ENCODE measurements around the gene DLGAP3. TPM values are rescaled to one million over a fixed set of nuclear protein-coding genes. Genes with fewer than 3 reads are reported as not detected.

DLGAP3 gene
- total and polyA plus RNA-seq, 2 donors (not counting 3 experiments of a cell fraction or from before 2014, with no cell fraction given), result 0.04 to 0.20 TPM

GRCh38 chr1:34970829-34971228 is 41.4 kb upstream of the DLGAP3 start:
- H3K27me3 ChIP-seq (ENCODE audit: control insufficient read depth in 2 of 2, insufficient read depth in 2 of 2, low read length in 2 of 2), result peaks cover 0 to 3% of the 10 kb centered on the region in 2 experiments
- H3K27ac ChIP-seq (ENCODE audit: insufficient read depth, low read depth, low read length), result no peak overlapping the region
- H3K36me3 ChIP-seq (ENCODE audit: control insufficient read depth in 2 of 2, extremely low read depth in 1 of 2, insufficient read depth in 2 of 2, low read length in 2 of 2), result no peaks in the 10 kb centered on the region
- no peak for FAIRE-seq
- DNase-seq (ENCODE audit: low read depth, low spot score), result no peak
- no peak overlapping the region for H3K4me3 ChIP-seq (replicated peaks in 1 of 3; ENCODE audit: insufficient read depth in 1 of 3, low read depth in 1 of 3, low read length in 3 of 3)
- ChIA-PET POLR2A (no interaction called here), CTCF (no interaction called here)
- intact Hi-C loops (cut with micrococcal nuclease) (no loop called here), dilution Hi-C loops (cut with MboI; ENCODE audit: extremely low pct_ligation_motif_present, low sequenced_read_pairs) (no loop called here)
- H2AFZ ChIP-seq (ENCODE audit: low read depth, low read length), result no peak overlapping the region
- H3K9me3 ChIP-seq (replicated peaks; ENCODE audit: control insufficient read depth, insufficient read depth, low read length), result no peaks in the 10 kb centered on the region
- TF ChIP-seq MYC (IDR thresholded peaks at IDR 0.05; ENCODE audit: low read depth, low read length), result no peak
- TF ChIP-seq FOS (IDR thresholded peaks at IDR 0.05; ENCODE audit: borderline replicate concordance, insufficient read depth, low read length), result no peak
- no peak for TF ChIP-seq GATA2 (IDR thresholded peaks at IDR 0.05; ENCODE audit: insufficient read depth, insufficient read length, low read depth, low read length)
- TF ChIP-seq, protein P1, sequence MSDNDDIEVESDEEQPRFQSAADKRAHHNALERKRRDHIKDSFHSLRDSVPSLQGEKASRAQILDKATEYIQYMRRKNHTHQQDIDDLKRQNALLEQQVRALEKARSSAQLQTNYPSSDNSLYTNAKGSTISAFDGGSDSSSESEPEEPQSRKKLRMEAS (IDR thresholded peaks at IDR 0.05; ENCODE audit: insufficient read depth, insufficient read length), result no peak
- TF ChIP-seq, protein P2, sequence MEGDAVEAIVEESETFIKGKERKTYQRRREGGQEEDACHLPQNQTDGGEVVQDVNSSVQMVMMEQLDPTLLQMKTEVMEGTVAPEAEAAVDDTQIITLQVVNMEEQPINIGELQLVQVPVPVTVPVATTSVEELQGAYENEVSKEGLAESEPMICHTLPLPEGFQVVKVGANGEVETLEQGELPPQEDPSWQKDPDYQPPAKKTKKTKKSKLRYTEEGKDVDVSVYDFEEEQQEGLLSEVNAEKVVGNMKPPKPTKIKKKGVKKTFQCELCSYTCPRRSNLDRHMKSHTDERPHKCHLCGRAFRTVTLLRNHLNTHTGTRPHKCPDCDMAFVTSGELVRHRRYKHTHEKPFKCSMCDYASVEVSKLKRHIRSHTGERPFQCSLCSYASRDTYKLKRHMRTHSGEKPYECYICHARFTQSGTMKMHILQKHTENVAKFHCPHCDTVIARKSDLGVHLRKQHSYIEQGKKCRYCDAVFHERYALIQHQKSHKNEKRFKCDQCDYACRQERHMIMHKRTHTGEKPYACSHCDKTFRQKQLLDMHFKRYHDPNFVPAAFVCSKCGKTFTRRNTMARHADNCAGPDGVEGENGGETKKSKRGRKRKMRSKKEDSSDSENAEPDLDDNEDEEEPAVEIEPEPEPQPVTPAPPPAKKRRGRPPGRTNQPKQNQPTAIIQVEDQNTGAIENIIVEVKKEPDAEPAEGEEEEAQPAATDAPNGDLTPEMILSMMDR (IDR thresholded peaks at IDR 0.05; ENCODE audit: extremely low read depth in 1 of 2, insufficient read depth in 1 of 2, low read depth in 1 of 2, low read length in 2 of 2), result no peak
- TF ChIP-seq JUN (IDR thresholded peaks at IDR 0.05; ENCODE audit: borderline replicate concordance, insufficient read depth, insufficient read length, low read depth), result no peak
- no peak for TF ChIP-seq EZH2 (IDR thresholded peaks at IDR 0.05; ENCODE audit: borderline replicate concordance, low read depth, low read length, severe bottlenecking)
- TF ChIP-seq POLR2A (IDR thresholded peaks at IDR 0.05; ENCODE audit: low read depth, low read length), result no peak
- no peak for TF ChIP-seq POLR2AphosphoS5 (IDR thresholded peaks at IDR 0.05; ENCODE audit: insufficient read depth, low read depth, low read length)
- no peak overlapping the region for H3K4me2 ChIP-seq (ENCODE audit: insufficient read depth, low read length)
- no peaks in the 10 kb centered on the region for H3K79me2 ChIP-seq (ENCODE audit: control insufficient read depth, insufficient read depth, low read length)
- H3K9ac ChIP-seq (replicated peaks; ENCODE audit: extremely low read depth, insufficient read depth, low read length), result no peak overlapping the region
- no peaks in the 10 kb centered on the region for H3K4me1 ChIP-seq (ENCODE audit: control insufficient read depth, extremely low read depth, insufficient read depth, low read length)
- no peaks in the 10 kb centered on the region for H4K20me1 ChIP-seq (replicated peaks; ENCODE audit: control insufficient read depth, extremely low read depth, insufficient read depth, low read length)
- H3K9me1 ChIP-seq (replicated peaks; ENCODE audit: control insufficient read depth, extremely low read depth, insufficient read depth, low read length), result no peaks in the 10 kb centered on the region
- BruUV-seq (replicated peaks), result no TSS peak
